Type B pancreatic cell (in vitro differentiated cells): Measurements from ENCODE around the gene PATE3. TPM values are rescaled to one million over a fixed set of nuclear protein-coding genes. Genes with fewer than 3 reads are reported as not detected.

Experiments
- DNase-seq: peaks from one replicate; pipeline ENCODE4 v3.0.0; 2021; ENCODE audit warnings: mixed read lengths; ENCODE audit not compliant: unreplicated experiment; ENCODE audit errors: extremely low spot score
- H3K27ac Mint-ChIP-seq: 2 replicates; pipeline ENCODE4 v1.8.0; 2021; ENCODE audit warnings: mild to moderate bottlenecking, mixed read lengths
- H3K27me3 Mint-ChIP-seq: 2 replicates; pipeline ENCODE4 v1.8.0; 2021; ENCODE audit warnings: mixed read lengths
- H3K36me3 Mint-ChIP-seq: 2 replicates; pipeline ENCODE4 v1.8.0; 2021; ENCODE audit warnings: mixed read lengths
- H3K4me1 Mint-ChIP-seq: one replicate; pipeline ENCODE4 v1.8.0; 2021; ENCODE audit warnings: mixed read lengths; ENCODE audit not compliant: unreplicated experiment
- H3K4me3 Mint-ChIP-seq: 2 replicates; pipeline ENCODE4 v1.8.0; 2021; ENCODE audit warnings: mild to moderate bottlenecking, mixed read lengths
- H3K9me3 Mint-ChIP-seq: 2 replicates; pipeline ENCODE4 v1.8.0; 2021; ENCODE audit warnings: mixed read lengths
- total RNA-seq: library from RNA; stranded (reverse); gene quantifications from 2 replicates; pipeline ENCODE4 v1.2.1, GENCODE V29; 2021; ENCODE audit warnings: low replicate concordance
- TF ChIP-seq, protein P1 (sequence below): fragments of 200-600 bp; sonication (generic); conservative IDR thresholded peaks from 2 replicates; pipeline ENCODE4 v1.5.0; 2021; ENCODE audit warnings: antibody characterized with exemption, mild to moderate bottlenecking

The PATE3 gene
- total RNA-seq, 1 donor from 2014 or later, result not detected

DNA sequence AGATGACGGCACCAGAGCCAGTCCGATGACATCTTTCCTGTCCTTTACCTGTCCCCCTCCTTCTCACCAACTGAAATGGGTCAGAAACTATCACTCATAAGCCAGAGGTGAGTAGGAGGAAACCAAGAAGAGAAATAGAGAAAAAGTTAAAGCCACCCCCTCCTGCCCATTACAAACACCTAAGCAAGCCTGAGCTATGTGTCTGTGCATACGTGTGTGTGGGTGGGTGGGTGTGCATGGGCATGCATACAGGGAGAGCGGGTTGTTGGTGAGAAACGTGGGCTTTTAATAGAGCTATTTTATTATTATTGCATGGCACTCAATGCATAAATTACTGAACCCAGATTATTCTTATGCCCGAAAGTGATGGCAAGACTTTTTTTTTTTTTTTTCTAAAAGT is 47.8 kb downstream of the PATE3 start:
- no peaks in the 10 kb centered on the region for H3K36me3 Mint-ChIP-seq
- no peak for DNase-seq
- no peak overlapping the region for H3K4me3 Mint-ChIP-seq
- TF ChIP-seq, protein P1, sequence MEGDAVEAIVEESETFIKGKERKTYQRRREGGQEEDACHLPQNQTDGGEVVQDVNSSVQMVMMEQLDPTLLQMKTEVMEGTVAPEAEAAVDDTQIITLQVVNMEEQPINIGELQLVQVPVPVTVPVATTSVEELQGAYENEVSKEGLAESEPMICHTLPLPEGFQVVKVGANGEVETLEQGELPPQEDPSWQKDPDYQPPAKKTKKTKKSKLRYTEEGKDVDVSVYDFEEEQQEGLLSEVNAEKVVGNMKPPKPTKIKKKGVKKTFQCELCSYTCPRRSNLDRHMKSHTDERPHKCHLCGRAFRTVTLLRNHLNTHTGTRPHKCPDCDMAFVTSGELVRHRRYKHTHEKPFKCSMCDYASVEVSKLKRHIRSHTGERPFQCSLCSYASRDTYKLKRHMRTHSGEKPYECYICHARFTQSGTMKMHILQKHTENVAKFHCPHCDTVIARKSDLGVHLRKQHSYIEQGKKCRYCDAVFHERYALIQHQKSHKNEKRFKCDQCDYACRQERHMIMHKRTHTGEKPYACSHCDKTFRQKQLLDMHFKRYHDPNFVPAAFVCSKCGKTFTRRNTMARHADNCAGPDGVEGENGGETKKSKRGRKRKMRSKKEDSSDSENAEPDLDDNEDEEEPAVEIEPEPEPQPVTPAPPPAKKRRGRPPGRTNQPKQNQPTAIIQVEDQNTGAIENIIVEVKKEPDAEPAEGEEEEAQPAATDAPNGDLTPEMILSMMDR, result no peak
- H3K4me1 Mint-ChIP-seq, result no peaks in the 10 kb centered on the region
- H3K27ac Mint-ChIP-seq, result no peak overlapping the region
- peaks cover 6% of the 10 kb centered on the region for H3K9me3 Mint-ChIP-seq
- peaks cover 33% of the 10 kb centered on the region for H3K27me3 Mint-ChIP-seq

Other genes starting within 250 kb of the PATE3 start
- 102 and 114 TPM in 2 replicates for gene EI24, start 218.7 kb upstream of the PATE3 start, total RNA-seq
- gene STT3A, start 195.3 kb upstream of the PATE3 start, total RNA-seq, result 157 and 166 TPM in 2 replicates
- 28.1 and 54.1 TPM in 2 replicates for gene CHEK1, start 163.0 kb upstream of the PATE3 start, total RNA-seq
- not detected in 2 replicates for gene ACRV1, start 107.3 kb upstream of the PATE3 start, total RNA-seq
- gene PATE1, start 41.8 kb upstream of the PATE3 start, total RNA-seq, result not detected in 2 replicates
- gene PATE2, start 9.3 kb upstream of the PATE3 start, total RNA-seq, result not detected in 2 replicates
- gene PATE4, start 45.2 kb downstream of the PATE3 start, total RNA-seq, result not detected in 2 replicates
- 4.3 and 6.5 TPM in 2 replicates for gene HYLS1, start 99.5 kb downstream of the PATE3 start, total RNA-seq
- gene PUS3, start 115.1 kb downstream of the PATE3 start, total RNA-seq, result 11.9 and 13.5 TPM in 2 replicates
- gene DDX25, start 116.4 kb downstream of the PATE3 start, total RNA-seq, result 0.79 and 1.8 TPM in 2 replicates
- gene VSIG10L2, start 157.9 kb downstream of the PATE3 start, total RNA-seq, result 0.31 TPM in 1 of 2 replicates, not detected in the other